GM23338 (cell line): Measurements from ENCODE around the gene CHGA. TPM values are rescaled to one million over a fixed set of nuclear protein-coding genes. Genes with fewer than 3 reads are reported as not detected.

Experiments
- ATAC-seq: fragments of 200-7000 bp; cut with Tn5 transposase; 3 replicates; pipeline ENCODE4 v1.9.1; 2020
- DNase-seq: peaks from one replicate; pipeline ENCODE4 v3.0.0-alpha.2; 2015; ENCODE audit warnings: low spot score
- H2AFZ ChIP-seq: fragments of 200-600 bp; sonication (generic); 2 replicates; pipeline ENCODE4 v1.8.0; 2016; ENCODE audit warnings: antibody characterized with exemption, mild to moderate bottlenecking, moderate library complexity
- H3F3A ChIP-seq: fragments of 200-600 bp; sonication (generic); replicated peaks from 2 replicates; pipeline ENCODE4 v1.8.0; 2017; ENCODE audit warnings: antibody characterized with exemption, mixed run types, low read depth
- H3K27ac ChIP-seq: fragments of 200-600 bp; sonication (generic); 2 replicates; pipeline ENCODE4 v1.6.1; 2016; ENCODE audit warnings: low read depth
- H3K27me3 ChIP-seq: fragments of 200-600 bp; sonication (generic); 2 replicates; pipeline ENCODE4 v1.8.0; 2016; ENCODE audit warnings: mild to moderate bottlenecking, mixed run types, moderate library complexity; ENCODE audit not compliant: insufficient read depth
- H3K36me3 ChIP-seq: fragments of 200-600 bp; sonication (generic); 2 replicates; pipeline ENCODE4 v1.8.0; 2016; ENCODE audit warnings: mild to moderate bottlenecking; ENCODE audit not compliant: insufficient read depth
- H3K4me1 ChIP-seq: fragments of 200-600 bp; sonication (generic); 2 replicates; pipeline ENCODE4 v1.8.0; 2016; ENCODE audit warnings: mild to moderate bottlenecking, moderate library complexity; ENCODE audit not compliant: insufficient read depth
- H3K4me2 ChIP-seq: fragments of 200-600 bp; sonication (generic); 2 replicates; pipeline ENCODE4 v1.7.1; 2017; ENCODE audit warnings: mixed run types
- H3K4me3 ChIP-seq: fragments of 200-600 bp; sonication (generic); 2 replicates; pipeline ENCODE4 v1.6.1; 2016; ENCODE audit warnings: mixed run types
- H3K79me2 ChIP-seq: fragments of 200-600 bp; sonication (generic); replicated peaks from 2 replicates; pipeline ENCODE4 v1.8.0; 2017; ENCODE audit warnings: mild to moderate bottlenecking; ENCODE audit not compliant: insufficient read depth
- H3K9me2 ChIP-seq: fragments of 200-600 bp; sonication (generic); 2 replicates; pipeline ENCODE4 v1.8.0; 2017; ENCODE audit not compliant: insufficient read depth
- H4K20me1 ChIP-seq: fragments of 200-600 bp; sonication (generic); replicated peaks from 2 replicates; pipeline ENCODE4 v1.8.0; 2017; ENCODE audit warnings: mild to moderate bottlenecking; ENCODE audit not compliant: insufficient read depth
- H3K27ac Mint-ChIP-seq: 2 replicates; pipeline ENCODE4 v1.8.0; 2020; ENCODE audit warnings: inconsistent platforms, mild to moderate bottlenecking, moderate library complexity, mixed read lengths
- H3K27me3 Mint-ChIP-seq: 3 replicates; pipeline ENCODE4 v1.8.0; 2022; ENCODE audit warnings: low read depth, mild to moderate bottlenecking, moderate library complexity, mixed read lengths, inconsistent platforms; ENCODE audit not compliant: insufficient read depth, poor library complexity
- H3K36me3 Mint-ChIP-seq: 3 replicates; pipeline ENCODE4 v1.8.0; 2021; ENCODE audit warnings: low read depth, mild to moderate bottlenecking, inconsistent platforms, moderate library complexity, mixed read lengths
- H3K4me1 Mint-ChIP-seq: 3 replicates; pipeline ENCODE4 v1.8.0; 2020; ENCODE audit warnings: mild to moderate bottlenecking, inconsistent platforms, mixed read lengths
- H3K4me3 Mint-ChIP-seq: 3 replicates; pipeline ENCODE4 v1.8.0; 2021; ENCODE audit warnings: moderate library complexity, mild to moderate bottlenecking, inconsistent platforms, mixed read lengths
- H3K9me3 Mint-ChIP-seq: 3 replicates; pipeline ENCODE4 v1.8.0; 2020; ENCODE audit warnings: moderate library complexity, mild to moderate bottlenecking, inconsistent platforms, mixed read lengths
- CREB1 ChIP-seq: fragments of 250-450 bp; sonication (Bioruptor Pico); IDR thresholded peaks from 2 replicates; pipeline ENCODE4 v1.5.0; 2020; ENCODE audit warnings: low read depth, mild to moderate bottlenecking, moderate library complexity
- JUNB ChIP-seq: IDR thresholded peaks from one replicate; pipeline ENCODE4 v1.6.1; 2016; ENCODE audit warnings: antibody characterized with exemption; ENCODE audit not compliant: unreplicated experiment
- NANOG ChIP-seq: IDR thresholded peaks from 2 replicates; pipeline ENCODE4 v1.6.1; 2016; ENCODE audit warnings: antibody characterized with exemption, borderline replicate concordance
- STAT1 ChIP-seq: IDR thresholded peaks from one replicate; pipeline ENCODE4 v1.6.1; 2016; ENCODE audit warnings: antibody characterized with exemption; ENCODE audit not compliant: unreplicated experiment
- ZNF114 ChIP-seq: fragments of 250-450 bp; sonication (Bioruptor Pico); IDR thresholded peaks from 2 replicates; pipeline ENCODE4 v1.5.0; 2020; ENCODE audit warnings: mild to moderate bottlenecking, moderate library complexity
- ZNF331 ChIP-seq: fragments of 250-450 bp; sonication (Bioruptor Pico); IDR thresholded peaks from 2 replicates; pipeline ENCODE4 v1.5.0; 2020; ENCODE audit warnings: low read depth, mild to moderate bottlenecking, moderate library complexity
- long read RNA-seq: library from polyadenylated mRNA; unstranded; transcript quantifications from one replicate; pipeline ENCODE4 v2.0.0, GENCODE V29; 2020; ENCODE audit not compliant: unreplicated experiment
- polyA plus RNA-seq: library from polyadenylated mRNA; unstranded; fragments of >200 nt; fragmentation: Nextera tagmentation; extraction: Ambion mirVana; gene quantifications from 2 replicates; pipeline ENCODE4 v1.2.1, GENCODE V29; 2016
- total RNA-seq: library from RNA; depleted of rRNA; stranded (reverse); fragments of >200 nt; shearing (Covaris generic); gene quantifications from 2 replicates; pipeline ENCODE4 v1.2.3, GENCODE V29; 2014; rRNA removed
- TF ChIP-seq, protein P1 (sequence below): IDR thresholded peaks from one replicate; pipeline ENCODE4 v1.6.1; 2018; ENCODE audit warnings: antibody characterized with exemption; ENCODE audit not compliant: unreplicated experiment
- TF ChIP-seq, protein P2 (sequence below): IDR thresholded peaks from 2 replicates; pipeline ENCODE4 v1.6.1; 2016; ENCODE audit warnings: antibody characterized with exemption
- TF ChIP-seq, protein P3 (sequence below): fragments of 250-450 bp; sonication (Bioruptor Pico); IDR thresholded peaks from 2 replicates; pipeline ENCODE4 v1.5.0; 2020; ENCODE audit warnings: mild to moderate bottlenecking, moderate library complexity
- TF ChIP-seq, protein P4 (sequence below), 2 experiments: fragments of 200-600 bp in 1 of 2; sonication (generic) in 1 of 2; conservative IDR thresholded peaks; 2 replicates each; pipeline versions ENCODE4 v1.5.1 to v1.6.1; 2016 to 2017; ENCODE audit warnings: antibody characterized with exemption in 2 of 2, low read depth in 2 of 2, mild to moderate bottlenecking in 2 of 2, moderate library complexity in 1 of 2

The CHGA gene, protein sequence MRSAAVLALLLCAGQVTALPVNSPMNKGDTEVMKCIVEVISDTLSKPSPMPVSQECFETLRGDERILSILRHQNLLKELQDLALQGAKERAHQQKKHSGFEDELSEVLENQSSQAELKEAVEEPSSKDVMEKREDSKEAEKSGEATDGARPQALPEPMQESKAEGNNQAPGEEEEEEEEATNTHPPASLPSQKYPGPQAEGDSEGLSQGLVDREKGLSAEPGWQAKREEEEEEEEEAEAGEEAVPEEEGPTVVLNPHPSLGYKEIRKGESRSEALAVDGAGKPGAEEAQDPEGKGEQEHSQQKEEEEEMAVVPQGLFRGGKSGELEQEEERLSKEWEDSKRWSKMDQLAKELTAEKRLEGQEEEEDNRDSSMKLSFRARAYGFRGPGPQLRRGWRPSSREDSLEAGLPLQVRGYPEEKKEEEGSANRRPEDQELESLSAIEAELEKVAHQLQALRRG
- total RNA-seq, result 13.9 and 20.9 TPM in 2 replicates
- 18.9 and 19.6 TPM in 2 replicates for polyA plus RNA-seq
- long read RNA-seq, transcript CHGA-201 (8 exons, 2,063 nt), result major isoform, 42 of 49 reads
- long read RNA-seq, partial matches to known transcripts, result 4 of 49 reads
- long read RNA-seq, other reads (novel, unspliced or antisense), result 3 of 49 reads

DNA sequence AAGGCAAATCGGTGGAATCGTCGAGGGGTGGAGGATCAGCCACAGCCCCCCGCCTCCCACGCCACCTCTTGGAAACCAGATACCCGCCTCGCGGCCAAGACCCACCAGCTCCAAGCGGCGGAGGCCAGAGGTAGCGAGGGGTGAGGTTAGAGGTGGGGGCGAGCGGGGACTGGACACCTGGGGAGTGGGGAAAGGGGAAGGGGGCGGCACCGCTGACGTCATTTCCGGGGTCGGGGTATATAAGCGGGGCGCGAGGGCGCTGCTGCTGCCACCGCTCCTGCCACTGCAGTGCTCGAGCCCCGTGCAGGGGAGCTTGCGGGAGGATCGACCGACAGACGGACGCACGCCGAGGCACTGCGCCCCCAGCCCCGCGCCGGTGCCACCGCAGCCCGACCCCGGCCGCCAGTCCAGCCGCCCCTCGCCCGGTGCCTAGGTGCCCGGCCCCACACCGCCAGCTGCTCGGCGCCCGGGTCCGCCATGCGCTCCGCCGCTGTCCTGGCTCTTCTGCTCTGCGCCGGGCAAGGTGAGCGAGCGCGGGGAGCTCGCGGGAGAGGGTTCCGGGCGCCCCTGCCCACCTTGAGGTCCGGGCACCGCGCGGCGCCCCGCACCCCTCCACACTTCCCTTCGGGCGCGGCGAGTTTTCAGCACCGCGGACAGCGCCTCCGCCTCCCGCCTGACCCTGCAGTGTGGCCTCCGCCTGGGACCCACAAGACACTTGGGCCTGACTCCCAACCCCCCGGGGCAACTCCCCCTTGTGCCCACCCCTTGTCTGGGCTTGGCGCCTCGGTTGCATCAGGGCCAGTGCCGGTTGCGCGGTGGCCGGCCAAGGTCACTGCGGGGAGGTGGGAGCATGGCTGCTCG lies at the start of gene CHGA:
Gene CHGA (plus strand): TSS at position 268 of the 861 bp plus-strand sequence. CDS start 210 bp downstream, at position 478.
- peaks cover 10% of the 10 kb centered on the region; the same call in 1 of the 2 replicates for H3K4me1 ChIP-seq
- no peaks in the 10 kb centered on the region for H4K20me1 ChIP-seq
- DNase-seq, result peak; percentile 89
- H3K27me3 ChIP-seq, result peaks cover 15% of the 10 kb centered on the region
- Mint-ChIP-seq H3K27me3 (peaks cover 30% of the 10 kb centered on the region), H3K36me3 (peaks cover 36% of the 10 kb centered on the region), H3K9me3 (peaks cover 4% of the 10 kb centered on the region; the same call in 2 of the 3 replicates), H3K4me1 (peaks cover 22% of the 10 kb centered on the region), H3K27ac (peak within 1 kb of the TSS; percentile 74; the same call in 1 of the 2 replicates), H3K4me3 (peak within 1 kb of the TSS; percentile 89)
- peak within 1 kb of the TSS; percentile 80 for H2AFZ ChIP-seq
- no peaks in the 10 kb centered on the region for H3K79me2 ChIP-seq
- H3K9me2 ChIP-seq, result no peaks in the 10 kb centered on the region
- ATAC-seq, result peak; percentile 89
- no peaks in the 10 kb centered on the region for H3K36me3 ChIP-seq
- 0 out of 2 replicates have a peak, but pooled peaks cover 2% of the 10 kb centered on the region for H3F3A ChIP-seq
- peak within 1 kb of the TSS; percentile 90 for H3K4me2 ChIP-seq
- no peak within 1 kb of the TSS for H3K27ac ChIP-seq
- H3K4me3 ChIP-seq, result peak within 1 kb of the TSS; percentile 67
- TF ChIP-seq CREB1 (CRISPR knock-in tag) (peak; percentile 88), ZNF331 (CRISPR knock-in tag) (no peak), NANOG (no peak), JUNB (no peak), STAT1 (no peak), ZNF114 (peak; percentile 82; the same call in 1 of the 2 replicates)
- TF ChIP-seq, protein P1, sequence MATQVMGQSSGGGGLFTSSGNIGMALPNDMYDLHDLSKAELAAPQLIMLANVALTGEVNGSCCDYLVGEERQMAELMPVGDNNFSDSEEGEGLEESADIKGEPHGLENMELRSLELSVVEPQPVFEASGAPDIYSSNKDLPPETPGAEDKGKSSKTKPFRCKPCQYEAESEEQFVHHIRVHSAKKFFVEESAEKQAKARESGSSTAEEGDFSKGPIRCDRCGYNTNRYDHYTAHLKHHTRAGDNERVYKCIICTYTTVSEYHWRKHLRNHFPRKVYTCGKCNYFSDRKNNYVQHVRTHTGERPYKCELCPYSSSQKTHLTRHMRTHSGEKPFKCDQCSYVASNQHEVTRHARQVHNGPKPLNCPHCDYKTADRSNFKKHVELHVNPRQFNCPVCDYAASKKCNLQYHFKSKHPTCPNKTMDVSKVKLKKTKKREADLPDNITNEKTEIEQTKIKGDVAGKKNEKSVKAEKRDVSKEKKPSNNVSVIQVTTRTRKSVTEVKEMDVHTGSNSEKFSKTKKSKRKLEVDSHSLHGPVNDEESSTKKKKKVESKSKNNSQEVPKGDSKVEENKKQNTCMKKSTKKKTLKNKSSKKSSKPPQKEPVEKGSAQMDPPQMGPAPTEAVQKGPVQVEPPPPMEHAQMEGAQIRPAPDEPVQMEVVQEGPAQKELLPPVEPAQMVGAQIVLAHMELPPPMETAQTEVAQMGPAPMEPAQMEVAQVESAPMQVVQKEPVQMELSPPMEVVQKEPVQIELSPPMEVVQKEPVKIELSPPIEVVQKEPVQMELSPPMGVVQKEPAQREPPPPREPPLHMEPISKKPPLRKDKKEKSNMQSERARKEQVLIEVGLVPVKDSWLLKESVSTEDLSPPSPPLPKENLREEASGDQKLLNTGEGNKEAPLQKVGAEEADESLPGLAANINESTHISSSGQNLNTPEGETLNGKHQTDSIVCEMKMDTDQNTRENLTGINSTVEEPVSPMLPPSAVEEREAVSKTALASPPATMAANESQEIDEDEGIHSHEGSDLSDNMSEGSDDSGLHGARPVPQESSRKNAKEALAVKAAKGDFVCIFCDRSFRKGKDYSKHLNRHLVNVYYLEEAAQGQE, result peak; percentile 98
- TF ChIP-seq, protein P2, sequence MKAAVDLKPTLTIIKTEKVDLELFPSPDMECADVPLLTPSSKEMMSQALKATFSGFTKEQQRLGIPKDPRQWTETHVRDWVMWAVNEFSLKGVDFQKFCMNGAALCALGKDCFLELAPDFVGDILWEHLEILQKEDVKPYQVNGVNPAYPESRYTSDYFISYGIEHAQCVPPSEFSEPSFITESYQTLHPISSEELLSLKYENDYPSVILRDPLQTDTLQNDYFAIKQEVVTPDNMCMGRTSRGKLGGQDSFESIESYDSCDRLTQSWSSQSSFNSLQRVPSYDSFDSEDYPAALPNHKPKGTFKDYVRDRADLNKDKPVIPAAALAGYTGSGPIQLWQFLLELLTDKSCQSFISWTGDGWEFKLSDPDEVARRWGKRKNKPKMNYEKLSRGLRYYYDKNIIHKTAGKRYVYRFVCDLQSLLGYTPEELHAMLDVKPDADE, result peak; percentile 38; the same call in 1 of the 2 replicates
- TF ChIP-seq, protein P3, sequence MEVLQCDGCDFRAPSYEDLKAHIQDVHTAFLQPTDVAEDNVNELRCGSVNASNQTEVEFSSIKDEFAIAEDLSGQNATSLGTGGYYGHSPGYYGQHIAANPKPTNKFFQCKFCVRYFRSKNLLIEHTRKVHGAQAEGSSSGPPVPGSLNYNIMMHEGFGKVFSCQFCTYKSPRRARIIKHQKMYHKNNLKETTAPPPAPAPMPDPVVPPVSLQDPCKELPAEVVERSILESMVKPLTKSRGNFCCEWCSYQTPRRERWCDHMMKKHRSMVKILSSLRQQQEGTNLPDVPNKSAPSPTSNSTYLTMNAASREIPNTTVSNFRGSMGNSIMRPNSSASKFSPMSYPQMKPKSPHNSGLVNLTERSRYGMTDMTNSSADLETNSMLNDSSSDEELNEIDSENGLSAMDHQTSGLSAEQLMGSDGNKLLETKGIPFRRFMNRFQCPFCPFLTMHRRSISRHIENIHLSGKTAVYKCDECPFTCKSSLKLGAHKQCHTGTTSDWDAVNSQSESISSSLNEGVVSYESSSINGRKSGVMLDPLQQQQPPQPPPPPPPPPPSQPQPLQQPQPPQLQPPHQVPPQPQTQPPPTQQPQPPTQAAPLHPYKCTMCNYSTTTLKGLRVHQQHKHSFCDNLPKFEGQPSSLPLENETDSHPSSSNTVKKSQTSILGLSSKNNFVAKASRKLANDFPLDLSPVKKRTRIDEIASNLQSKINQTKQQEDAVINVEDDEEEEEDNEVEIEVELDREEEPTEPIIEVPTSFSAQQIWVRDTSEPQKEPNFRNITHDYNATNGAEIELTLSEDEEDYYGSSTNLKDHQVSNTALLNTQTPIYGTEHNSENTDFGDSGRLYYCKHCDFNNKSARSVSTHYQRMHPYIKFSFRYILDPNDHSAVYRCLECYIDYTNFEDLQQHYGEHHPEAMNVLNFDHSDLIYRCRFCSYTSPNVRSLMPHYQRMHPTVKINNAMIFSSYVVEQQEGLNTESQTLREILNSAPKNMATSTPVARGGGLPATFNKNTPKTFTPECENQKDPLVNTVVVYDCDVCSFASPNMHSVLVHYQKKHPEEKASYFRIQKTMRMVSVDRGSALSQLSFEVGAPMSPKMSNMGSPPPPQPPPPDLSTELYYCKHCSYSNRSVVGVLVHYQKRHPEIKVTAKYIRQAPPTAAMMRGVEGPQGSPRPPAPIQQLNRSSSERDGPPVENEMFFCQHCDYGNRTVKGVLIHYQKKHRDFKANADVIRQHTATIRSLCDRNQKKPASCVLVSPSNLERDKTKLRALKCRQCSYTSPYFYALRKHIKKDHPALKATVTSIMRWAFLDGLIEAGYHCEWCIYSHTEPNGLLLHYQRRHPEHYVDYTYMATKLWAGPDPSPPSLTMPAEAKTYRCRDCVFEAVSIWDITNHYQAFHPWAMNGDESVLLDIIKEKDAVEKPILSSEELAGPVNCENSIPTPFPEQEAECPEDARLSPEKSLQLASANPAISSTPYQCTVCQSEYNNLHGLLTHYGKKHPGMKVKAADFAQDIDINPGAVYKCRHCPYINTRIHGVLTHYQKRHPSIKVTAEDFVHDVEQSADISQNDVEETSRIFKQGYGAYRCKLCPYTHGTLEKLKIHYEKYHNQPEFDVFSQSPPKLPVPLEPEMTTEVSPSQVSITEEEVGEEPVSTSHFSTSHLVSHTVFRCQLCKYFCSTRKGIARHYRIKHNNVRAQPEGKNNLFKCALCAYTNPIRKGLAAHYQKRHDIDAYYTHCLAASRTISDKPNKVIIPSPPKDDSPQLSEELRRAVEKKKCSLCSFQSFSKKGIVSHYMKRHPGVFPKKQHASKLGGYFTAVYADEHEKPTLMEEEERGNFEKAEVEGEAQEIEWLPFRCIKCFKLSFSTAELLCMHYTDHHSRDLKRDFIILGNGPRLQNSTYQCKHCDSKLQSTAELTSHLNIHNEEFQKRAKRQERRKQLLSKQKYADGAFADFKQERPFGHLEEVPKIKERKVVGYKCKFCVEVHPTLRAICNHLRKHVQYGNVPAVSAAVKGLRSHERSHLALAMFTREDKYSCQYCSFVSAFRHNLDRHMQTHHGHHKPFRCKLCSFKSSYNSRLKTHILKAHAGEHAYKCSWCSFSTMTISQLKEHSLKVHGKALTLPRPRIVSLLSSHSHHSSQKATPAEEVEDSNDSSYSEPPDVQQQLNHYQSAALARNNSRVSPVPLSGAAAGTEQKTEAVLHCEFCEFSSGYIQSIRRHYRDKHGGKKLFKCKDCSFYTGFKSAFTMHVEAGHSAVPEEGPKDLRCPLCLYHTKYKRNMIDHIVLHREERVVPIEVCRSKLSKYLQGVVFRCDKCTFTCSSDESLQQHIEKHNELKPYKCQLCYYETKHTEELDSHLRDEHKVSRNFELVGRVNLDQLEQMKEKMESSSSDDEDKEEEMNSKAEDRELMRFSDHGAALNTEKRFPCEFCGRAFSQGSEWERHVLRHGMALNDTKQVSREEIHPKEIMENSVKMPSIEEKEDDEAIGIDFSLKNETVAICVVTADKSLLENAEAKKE (CRISPR knock-in tag), result no peak
- TF ChIP-seq, protein P4, sequence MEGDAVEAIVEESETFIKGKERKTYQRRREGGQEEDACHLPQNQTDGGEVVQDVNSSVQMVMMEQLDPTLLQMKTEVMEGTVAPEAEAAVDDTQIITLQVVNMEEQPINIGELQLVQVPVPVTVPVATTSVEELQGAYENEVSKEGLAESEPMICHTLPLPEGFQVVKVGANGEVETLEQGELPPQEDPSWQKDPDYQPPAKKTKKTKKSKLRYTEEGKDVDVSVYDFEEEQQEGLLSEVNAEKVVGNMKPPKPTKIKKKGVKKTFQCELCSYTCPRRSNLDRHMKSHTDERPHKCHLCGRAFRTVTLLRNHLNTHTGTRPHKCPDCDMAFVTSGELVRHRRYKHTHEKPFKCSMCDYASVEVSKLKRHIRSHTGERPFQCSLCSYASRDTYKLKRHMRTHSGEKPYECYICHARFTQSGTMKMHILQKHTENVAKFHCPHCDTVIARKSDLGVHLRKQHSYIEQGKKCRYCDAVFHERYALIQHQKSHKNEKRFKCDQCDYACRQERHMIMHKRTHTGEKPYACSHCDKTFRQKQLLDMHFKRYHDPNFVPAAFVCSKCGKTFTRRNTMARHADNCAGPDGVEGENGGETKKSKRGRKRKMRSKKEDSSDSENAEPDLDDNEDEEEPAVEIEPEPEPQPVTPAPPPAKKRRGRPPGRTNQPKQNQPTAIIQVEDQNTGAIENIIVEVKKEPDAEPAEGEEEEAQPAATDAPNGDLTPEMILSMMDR (conservative IDR thresholded peaks at IDR 0.05; ENCODE audit: low read depth in 2 of 2), result no peak; a peak in 1 of 4 replicates
